ENCODE measurements around the gene U2AF2.
A peak's percentile ranks its signal among the peaks of the same experiment; 100 is the strongest.

The U2AF2 gene

DNA sequence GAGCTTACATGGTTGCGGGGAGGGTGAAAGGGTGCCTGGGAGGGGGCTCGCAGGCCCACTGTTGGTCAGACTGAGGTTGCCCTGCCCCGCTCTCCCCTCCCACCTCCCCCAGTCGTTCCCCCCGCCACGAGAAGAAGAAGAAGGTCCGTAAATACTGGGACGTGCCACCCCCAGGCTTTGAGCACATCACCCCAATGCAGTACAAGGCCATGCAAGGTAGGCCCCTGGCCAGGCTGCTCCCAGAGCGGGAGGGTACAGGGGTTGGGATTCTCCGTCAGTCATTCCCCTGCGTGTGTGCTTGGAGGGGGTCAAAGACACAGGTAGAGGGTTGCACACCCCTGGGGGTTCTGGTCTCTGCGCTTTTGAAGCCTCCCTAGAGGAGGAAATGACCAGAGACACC lies 5.6 kb downstream of the U2AF2 start:
- DNase-seq, result no peak

DNA sequence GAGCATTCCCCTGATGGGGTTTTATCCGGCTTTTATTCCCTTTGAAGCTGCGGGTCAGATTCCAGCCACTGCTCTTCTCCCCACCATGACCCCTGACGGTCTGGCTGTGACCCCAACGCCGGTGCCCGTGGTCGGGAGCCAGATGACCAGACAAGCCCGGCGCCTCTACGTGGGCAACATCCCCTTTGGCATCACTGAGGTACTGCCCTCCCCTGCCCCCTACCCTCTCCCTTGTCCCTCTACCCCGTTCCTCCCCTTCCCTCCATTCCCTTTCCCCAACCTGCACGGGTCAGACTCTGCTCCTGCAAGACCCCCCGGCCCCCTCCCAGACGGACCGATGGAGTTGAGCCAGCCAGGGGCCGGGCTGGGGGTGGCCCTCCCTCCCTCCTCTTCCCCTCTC lies 6.2 kb downstream of the U2AF2 start:
- no peak for DNase-seq

DNA sequence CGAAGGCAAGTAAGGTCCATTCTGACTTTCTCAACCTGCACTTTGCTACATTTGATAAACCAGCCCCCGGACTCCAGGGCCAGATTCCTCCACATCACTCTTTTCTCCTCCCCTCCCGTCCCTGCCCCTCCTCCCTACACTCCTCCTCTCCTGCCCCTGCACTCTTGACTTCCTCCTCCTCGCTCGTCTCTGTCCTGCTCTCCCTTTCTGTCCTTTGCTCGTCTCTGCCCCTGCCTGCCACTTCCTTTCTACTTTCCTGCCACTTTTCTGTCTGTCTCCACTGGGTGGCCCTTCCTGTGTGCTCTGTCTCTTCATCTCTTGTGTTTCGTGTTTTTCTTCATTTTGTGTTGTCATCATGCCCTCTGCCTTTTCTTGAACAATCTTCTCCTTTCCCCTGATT lies 7.0 kb downstream of the U2AF2 start:
- DNase-seq, result no peak

DNA sequence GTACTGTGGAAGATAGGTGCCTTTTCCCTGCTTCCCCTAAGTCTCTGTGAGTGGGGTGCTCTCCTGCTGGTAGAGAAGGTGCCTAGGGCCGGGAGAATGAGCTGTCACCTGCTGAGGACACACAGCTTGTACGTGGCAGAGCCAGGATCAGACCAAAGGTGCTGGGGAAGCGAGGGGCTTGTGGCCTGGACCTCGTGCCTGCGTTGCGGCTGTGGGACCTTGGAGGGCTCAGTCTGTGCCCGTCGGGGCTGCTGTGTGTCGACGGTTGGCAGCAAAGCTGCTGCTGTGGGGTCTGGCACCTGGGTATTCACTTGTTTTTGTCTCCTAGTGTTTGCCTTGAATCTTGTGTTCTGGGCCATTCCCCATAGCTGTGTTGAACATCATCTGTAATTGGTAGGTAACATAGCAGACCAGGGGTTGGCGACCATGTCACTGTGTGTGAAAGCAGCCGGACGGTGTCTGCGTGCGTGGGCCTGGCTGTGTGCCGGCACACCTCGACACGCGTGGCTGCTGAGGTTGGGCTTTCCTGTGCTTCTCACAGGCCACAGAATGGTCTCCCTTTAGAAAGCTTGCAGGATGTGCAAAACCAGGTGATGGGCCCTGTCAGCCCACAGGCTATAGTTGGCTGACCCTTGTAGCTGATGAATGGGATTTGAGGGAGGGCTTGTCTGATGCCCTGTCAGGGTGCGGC lies 9.2 kb downstream of the U2AF2 start:
- DNase-seq, result no peak

DNA sequence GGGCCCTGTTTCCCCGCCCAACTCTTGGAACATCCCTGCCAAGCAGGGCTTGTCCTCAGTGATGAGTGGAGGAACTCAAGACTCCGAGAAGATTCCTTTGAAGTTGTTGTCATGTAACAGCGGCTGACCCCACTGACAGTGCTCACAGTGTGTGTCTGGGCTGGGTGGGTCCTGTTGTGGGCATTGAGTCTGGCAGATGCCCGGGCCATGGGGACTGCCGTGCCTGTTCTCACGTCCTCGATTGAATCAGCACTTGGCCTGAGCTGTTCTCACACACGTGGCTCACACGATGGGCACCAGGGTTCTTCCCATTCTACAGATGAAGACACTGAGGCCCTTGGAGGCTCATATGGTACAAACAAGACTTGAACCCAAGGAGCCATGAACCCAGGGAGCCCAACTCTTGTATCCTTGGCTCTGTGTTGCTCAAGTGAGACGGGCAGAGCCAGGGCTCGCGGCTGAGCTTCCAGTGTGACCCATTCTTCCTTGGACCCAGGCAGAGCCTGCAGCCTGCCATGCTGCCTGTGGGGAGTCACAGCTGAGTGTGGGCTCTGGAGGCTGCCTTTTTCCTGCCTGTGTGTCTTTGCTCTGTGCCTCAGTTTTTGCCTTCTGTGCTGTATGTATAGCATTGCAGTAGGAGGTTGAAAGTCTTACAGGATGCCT lies 11.6 kb downstream of the U2AF2 start:
- DNase-seq, result no peak

DNA sequence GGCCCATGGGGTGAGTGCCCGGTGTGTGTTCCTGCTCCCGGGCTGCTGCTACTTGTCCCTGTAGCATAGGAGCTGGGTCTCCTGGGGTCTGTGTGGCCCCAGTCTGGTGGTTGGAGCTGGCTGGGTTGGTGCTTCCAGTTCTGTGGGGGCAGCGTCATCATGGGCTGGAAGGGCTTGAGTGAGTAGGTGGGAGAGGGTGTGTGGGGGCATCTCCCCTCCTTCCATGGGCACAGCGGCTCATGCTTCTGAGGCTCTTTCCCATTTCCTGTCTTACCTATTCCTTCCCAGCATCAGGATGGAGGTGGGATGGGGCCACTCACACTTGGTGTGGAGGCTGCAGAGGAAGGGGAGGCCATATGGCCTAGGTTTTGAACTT lies 12.2 kb downstream of the U2AF2 start:
- no peak for DNase-seq

DNA sequence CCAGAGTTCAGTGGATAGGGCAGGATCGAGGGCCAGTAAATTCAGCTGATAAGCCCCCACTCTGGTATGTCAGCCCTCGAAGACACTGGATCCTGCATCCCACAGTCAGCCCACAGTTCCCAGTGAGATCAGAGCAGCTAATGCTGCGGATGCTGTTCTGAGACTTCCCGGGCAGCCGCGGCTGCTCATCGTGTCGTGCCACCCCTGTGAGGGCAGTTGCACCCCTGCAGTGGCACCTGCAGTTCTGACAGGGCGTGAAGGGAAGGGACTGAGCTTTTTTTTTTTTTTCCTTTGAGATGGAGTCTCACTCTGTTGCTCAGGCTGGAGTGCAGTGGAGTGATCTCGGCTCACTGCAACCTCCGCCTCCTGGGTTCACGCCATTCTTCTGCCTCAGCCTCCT lies 12.7 kb downstream of the U2AF2 start:
- no peak for DNase-seq

DNA sequence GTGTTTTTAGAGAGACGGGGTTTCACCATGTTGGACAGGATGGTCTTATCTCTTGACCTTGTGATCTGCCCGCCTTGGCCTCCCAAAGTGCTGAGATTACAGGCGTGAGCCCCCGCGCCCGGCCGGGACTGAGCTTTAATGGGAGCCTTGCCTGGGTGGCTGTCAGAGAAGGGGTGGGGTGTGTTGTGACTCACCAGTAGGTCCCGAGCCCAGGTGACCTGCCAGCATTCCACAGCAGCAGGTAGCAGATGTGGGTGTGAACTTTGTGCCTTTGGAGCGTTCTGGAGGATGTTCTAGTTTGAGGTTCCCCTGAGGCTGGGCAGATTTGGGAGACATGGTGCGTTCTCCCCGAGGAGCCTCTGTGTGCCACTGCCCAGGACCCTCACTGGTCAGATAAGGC lies 13.1 kb downstream of the U2AF2 start:
- no peak for DNase-seq

DNA sequence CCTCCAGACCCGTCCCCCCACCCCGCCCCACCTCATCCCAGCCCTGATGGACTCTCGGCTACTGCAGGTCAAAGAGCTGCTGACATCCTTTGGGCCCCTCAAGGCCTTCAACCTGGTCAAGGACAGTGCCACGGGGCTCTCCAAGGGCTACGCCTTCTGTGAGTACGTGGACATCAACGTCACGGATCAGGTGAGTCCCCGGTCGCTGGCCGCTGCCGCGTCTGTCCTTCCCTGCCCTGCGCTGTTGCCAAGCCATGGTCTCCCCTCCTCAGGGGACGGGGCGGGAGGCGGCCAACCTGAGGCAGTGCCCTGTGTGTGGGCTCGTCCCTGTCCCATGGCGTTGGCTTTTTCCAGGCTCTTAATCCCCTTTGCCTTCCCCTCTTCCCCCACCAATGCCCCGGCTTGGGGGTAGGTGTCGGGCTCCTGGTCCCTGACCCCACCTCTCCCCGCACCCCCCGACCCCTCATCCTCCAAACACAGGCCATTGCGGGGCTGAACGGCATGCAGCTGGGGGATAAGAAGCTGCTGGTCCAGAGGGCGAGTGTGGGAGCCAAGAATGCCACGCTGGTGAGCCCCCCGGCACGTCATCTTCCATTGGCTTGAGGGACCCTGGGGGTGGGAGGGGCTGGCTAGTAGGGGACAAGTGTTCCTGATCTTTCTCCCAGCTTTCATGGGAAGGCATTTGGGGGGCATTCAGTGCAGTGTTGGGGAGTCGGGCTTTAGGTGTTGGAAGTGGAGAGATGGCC lies 13.9 kb downstream of the U2AF2 start:
- no peak for DNase-seq

DNA sequence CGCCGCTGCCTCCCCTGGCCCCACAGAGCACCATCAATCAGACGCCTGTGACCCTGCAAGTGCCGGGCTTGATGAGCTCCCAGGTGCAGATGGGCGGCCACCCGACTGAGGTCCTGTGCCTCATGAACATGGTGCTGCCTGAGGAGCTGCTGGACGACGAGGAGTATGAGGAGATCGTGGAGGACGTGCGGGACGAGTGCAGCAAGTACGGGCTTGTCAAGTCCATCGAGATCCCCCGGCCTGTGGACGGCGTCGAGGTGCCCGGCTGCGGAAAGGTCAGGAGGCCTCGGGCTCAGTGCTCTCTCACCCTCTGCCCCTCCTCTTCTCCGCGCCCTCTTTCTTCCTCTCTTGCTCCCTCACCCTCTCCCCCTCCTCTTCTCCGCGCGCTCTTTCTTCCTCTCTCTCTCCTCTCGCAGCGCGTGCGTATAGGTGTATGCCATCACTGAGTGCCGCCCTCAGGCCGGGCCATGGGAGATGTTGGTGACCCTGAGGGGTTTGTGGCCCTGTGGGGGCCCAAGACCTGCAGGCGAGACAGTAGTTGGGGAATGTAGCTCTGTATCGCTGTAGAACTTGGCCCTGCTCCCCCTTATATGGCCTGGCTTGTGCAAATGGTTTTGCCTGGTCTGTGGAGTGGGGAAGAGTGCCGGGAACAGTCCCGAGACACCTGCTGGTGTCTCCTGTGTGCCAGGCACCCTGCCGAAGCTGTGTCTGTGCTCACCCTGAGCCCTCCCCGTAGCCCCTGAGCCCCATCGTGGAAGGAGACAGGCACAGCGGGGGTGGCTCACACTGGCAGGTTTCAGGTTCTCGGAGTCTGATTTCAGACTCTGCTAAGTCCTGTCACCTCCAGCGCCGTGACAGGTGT lies 14.8 kb downstream of the U2AF2 start:
- no peak for DNase-seq

DNA sequence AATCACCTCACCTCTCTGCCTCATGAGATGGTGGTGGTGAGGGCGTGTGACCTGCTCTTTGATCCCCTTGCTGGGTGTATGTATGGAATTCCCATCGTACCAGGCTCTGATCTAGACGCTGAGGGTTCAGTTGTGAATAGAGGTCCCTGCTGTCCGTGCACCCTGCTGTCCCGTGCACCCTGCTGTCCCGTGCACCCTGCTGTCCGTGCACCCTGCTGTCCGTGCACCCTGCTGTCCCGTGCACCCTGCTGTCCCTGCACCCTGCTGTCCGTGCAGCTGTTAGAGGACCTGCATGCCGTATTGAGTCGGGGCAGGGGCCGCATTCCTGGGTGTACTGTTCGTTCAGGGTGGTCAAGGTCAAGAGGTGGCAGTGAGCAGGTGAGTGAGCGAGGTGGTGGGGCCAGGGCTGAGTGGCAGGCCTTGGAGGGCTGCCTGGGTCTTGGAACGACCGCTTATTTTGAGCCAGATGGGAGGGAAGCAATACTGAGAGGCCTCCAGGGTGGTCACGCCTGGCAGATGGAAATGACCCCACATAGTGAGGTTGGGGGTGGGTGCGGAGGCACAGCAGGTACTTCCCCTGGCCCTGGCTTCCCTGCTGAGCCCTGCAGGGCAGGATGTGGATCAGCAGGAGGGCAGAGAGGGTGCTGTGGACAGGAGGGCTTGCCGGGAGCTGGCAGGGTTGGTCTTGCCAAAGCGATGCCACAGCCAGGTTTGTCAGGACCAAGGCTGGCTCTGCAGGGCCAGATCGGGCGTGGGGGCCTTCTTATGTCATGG lies 15.6 kb downstream of the U2AF2 start:
- DNase-seq, result no peak

DNA sequence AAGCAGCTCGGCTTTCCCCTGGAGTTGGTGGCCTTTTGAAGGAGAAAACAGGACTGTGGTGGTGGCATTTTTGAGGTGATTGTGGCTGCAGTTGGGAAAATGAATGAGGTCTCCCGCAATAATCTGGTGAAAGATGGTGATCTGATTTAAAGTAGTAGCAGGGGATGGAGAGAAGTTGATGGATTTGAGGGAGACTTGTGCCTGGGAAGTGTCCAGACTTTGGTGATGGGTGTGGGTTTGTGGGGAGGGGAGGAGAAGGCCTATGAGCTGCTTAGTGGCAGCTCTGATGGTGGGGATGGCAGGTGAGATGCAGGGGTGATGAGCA lies 16.2 kb downstream of the U2AF2 start:
- DNase-seq, result no peak

DNA sequence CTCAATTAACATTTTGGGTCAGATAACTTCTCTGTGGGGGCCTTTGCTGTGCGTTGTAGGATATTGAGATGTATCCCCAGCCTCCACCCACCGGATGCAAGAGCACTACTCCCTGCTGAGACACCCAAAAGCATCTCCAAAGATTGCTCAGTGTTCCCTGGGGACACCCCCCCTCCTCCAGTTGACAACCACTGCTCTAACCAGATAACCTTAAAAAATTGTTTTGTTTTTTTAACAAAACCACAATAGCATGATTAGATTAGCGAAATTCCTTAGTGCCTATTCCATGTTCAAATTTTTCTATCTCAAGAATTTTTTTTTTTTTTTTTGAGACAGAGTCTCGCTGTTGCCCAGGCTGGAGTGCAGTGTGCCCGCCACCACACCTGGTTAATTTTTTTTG lies 17.6 kb downstream of the U2AF2 start:
- no peak for DNase-seq

DNA sequence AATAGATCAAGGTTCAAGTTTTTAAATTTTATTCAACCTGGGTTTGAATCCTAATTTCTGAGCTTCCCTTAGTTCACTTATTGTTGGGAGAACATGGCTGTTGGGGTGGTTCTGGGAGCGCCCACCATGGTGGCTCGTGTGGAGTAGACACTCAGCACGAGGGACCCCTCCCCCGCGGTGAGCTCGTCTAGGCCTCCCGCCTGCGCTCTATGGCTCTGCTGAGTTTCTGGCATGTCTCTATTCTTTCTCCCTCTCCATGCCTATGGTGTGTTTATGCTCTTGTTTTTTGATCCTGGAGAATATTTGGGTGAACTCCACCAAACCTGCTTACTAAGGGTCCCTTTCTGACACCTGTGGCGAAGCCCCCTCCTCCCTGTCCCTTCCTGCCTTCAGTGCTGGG lies 18.6 kb downstream of the U2AF2 start:
- no peak for DNase-seq

DNA sequence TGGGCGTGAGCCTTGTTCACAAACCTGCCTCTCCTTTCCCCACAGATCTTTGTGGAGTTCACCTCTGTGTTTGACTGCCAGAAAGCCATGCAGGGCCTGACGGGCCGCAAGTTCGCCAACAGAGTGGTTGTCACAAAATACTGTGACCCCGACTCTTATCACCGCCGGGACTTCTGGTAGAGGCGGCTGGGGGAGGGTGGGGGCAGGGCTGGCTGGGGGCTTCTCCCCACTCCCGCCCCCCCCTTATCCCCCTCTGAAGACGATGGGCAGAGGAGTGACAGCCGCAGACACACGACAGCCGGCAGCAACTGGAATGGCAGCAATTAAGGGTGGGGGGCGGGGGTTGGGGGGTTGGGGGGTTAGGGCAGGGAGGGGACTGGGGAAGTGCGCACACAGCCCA lies 19.1 kb downstream of the U2AF2 start:
- DNase-seq, result no peak

DNA sequence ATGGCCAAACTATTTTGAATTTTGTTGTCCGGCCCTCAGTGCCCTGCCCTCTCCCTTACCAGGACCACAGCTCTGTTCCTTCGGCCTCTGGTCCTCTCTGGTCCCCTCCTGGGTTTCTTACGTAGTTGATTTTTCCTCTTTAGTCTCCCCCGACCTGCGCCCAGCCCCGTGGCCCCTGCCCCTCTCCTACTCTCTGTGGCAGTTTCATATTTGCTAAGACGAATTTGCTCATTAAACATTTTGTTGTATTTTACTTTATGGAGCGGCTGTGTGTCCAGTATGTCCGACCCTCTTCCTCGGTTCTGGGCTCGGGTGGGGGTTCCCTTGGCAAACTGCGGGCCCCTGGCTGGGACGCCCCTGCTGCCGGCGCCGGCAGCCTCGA lies 19.6 kb downstream of the U2AF2 start:
- DNase-seq, result no peak

DNA sequence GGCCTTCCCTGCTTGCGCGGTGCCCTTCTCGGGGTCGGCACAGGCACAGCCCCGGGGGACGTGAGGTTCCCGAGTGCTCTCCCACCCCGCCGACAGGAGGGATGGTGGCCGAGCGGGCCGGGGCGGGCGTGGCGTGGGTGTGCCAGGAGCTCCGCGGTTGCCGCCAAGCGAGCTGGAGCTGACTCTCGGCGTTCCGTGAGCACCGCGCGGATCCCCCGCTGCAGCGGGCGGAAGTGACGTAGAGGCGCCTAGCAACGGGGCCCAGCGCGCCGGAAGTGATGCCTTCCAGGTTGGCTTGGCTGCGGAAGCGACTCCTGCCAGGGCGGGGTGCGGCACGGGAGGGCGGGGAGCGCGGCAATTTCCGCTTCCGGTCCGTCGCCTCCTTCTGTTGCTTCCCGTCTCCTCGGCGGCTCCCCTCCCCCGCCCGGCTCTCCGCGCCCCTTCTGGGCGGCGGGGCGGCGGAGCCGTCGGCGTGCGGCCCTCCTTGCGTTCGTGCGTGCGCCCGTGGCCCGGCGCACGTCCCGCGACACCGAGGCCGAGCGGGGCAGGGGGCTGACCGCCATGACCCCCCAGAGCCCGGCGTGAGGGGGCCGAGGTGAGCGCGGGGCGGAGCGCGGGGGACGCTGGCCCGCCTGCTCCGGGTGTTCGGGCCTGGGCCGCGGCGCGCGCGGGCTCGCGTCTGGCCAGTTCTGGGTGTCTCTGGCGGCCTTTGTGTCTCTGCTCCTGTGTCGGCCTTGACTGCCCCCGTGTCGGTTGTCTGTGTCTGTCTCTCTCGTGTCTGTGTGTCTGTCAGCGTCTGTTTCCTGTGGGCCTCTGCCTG lies 20.2 kb downstream of the U2AF2 start, which contains the start of gene EPN1:
TSS of gene EPN1 (plus strand) at position 386 of the 820 bp plus-strand sequence. CDS start 3,402 bp downstream, outside the sequence.
- DNase-seq, result peak; percentile 98

DNA sequence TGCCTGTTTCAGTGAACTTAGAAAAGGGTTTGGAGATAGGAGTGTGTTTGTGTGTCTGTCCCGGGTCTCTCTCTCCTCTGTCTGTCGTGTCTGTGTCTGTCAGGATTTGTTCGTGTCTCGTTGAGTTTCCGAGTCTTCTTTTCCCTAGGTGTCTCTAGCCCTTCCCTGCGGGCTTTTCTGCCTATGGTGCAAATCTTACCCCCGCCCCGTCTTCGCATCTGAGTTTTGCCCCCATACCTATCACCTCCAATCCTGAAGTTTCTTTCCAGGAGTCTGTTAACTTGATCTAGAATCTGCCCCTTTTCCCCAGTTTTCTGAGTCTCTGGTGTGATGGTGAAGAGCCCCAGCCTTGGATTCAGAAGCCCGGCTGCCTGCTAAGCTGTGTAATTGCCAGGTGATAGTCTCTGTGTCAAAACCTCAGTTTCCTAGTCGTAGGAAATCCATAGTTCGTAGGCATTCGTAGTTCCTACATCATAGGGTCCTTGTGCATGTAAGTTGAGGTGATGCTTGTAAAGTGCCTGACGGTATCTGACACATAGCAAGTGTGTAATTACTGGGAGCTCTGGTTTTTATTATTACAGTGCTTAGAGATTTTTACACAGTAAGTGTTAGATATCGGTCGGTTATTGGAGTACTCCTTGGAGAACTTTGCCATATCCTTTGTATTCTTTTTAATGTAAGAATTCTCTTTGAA lies 21.0 kb downstream of the U2AF2 start:
- DNase-seq, result no peak

DNA sequence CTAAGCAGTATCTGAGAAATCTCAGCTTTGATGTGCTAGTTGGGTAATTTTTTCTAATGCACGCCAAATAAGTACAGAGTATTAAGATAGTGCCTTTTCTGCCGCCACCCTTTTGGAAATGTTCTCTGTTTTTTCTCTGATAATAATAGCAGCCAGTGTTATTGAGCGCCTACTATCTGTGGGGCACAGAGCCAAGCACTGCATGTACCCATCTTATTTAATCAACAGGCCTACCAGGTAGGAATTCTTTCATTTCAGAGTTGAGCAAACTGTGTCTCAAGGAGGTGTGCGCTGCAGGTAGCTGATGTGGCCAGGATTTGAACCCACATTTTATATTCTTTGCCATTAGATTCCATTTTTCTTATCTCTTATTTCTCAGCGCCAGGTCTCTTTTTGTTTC lies 21.5 kb downstream of the U2AF2 start:
- no peak for DNase-seq

DNA sequence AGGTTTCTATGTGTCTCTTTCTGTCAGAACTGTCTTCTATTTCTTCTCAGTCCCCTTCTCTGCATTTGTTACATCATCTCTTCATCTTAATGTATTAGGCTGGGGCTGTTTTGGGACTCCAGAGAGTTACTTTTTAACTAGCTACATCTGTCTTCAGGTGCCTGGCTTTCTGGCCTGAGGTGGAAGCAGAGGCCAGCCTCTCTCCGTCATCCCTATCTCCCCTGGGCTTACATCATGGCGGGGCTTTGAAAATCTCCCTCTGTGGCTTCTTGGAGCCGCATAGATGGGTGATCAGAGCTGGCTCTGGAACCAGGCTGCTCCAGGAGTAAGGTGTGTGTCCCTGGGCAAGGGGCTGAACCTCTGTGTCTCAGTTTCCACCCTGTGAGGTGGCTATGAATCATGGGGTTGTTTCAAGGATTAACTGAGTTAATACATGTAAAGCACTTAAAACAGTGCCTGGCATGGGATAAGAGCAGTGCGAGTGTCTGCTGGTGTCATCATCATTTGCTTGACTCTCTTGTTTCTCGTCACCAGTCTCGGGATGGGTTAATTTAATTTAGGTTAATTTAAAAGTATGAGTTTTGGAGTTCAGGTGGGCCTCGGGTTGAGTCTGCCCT lies 22.2 kb downstream of the U2AF2 start:
- DNase-seq, result peak; percentile 23
